ENCODE measurements around the gene KRTAP12-3.

DNA sequence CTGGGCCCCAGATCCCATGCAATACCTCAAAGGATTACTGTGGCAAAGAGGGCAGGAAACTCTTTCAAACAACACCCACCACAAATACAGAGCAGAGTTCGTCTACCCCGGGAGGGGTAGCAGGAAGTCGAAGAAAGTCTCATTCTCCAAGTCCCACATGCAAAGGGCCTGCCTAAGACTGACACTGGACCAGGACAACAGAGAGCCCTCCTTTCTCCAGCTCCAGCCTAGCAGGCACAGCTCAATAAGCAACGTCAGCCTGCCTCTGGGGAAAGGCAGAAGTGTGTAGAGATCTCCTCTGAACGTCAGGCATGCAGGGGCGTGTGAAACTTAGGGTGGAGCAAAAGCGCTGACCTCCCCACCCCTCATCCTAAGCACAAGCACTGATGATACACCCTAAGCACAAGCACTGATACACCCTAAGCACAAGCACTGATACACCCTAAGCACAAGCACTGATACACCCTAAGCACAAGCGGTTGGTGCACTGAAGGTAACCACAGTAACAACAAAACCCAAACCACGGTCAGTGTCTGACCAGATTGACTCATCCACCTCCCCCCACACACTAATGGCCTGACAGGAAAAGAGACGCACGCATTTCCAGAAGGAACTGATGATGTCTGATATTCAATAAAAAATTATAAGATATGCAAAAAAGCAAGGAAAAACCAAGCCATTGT is 1.3 kb downstream of the KRTAP12-3 start:
- no peak for TF ChIP-seq FOXA1 (IDR thresholded peaks at IDR 0.05)
- no peak for TF ChIP-seq SP1 (IDR thresholded peaks at IDR 0.05)
- TF ChIP-seq BHLHE40 (IDR thresholded peaks at IDR 0.05; ENCODE audit: borderline replicate concordance): no peak
- TF ChIP-seq NFRKB (IDR thresholded peaks at IDR 0.05): no peak
- TF ChIP-seq SUZ12 (IDR thresholded peaks at IDR 0.05): no peak
- TF ChIP-seq ELF4 (IDR thresholded peaks at IDR 0.05): no peak
- TF ChIP-seq L3MBTL2 (conservative IDR thresholded peaks at IDR 0.05): no peak
- TF ChIP-seq ZNF384 (IDR thresholded peaks at IDR 0.05): no peak
- no peak for TF ChIP-seq FOXM1 (IDR thresholded peaks at IDR 0.05; ENCODE audit: borderline replicate concordance)
- TF ChIP-seq FOXK2 (IDR thresholded peaks at IDR 0.05): no peak

Measured in HEK293T (cell line).